PC-3 (cell line): ENCODE measurements around the gene TAS1R2. TPM values are rescaled to one million over a fixed set of nuclear protein-coding genes. Genes with fewer than 3 reads are reported as not detected.
A peak's percentile ranks its signal among the peaks of the same experiment; 100 is the strongest.

Experiments used
- ATAC-seq: fragments of 200-7000 bp; cut with Tn5 transposase; 2 replicates; pipeline ENCODE4 v1.9.1; 2020; ENCODE audit warnings: mild to moderate bottlenecking, moderate library complexity
- BruUV-seq: library from RNA; stranded (reverse); fragments of 400-500 nt; replicated peaks from 2 replicates; lab custom pipeline; 2021; lab: Mats Ljungman, UMichigan
- CTCF ChIA-PET: fragments of 300-600 bp; sonication (Branson Sonifier 250); formaldehyde crosslinking; loops from one replicate; lab custom pipeline; 2022; ENCODE audit warnings: antibody characterized with exemption; lab: Charles Lee
- POLR2A ChIA-PET: fragments of 300-600 bp; sonication (Branson Sonifier 250); formaldehyde crosslinking; loops from one replicate; lab custom pipeline; 2022; ENCODE audit warnings: antibody characterized with exemption; ENCODE audit not compliant: unreplicated experiment; lab: Charles Lee
- DNase-seq: peaks from one replicate; pipeline ENCODE4 v3.0.0-alpha.2; 2015
- H2AFZ ChIP-seq: fragments of 300-600 bp; sonication (generic); 2 replicates; pipeline ENCODE4 v1.6.0; 2016; ENCODE audit warnings: antibody characterized with exemption, low read length
- H3F3A ChIP-seq: fragments of 300-600 bp; sonication (generic); one replicate; pipeline ENCODE4 v1.6.0; 2017; ENCODE audit warnings: antibody characterized with exemption, low read length, control low read depth, mild to moderate bottlenecking; ENCODE audit not compliant: unreplicated experiment
- H3K27ac ChIP-seq: fragments of 300-600 bp; sonication (generic); 2 replicates; pipeline ENCODE4 v1.5.1; 2016; ENCODE audit warnings: mild to moderate bottlenecking, low read length
- H3K27me3 ChIP-seq: fragments of 300-600 bp; sonication (generic); 2 replicates; pipeline ENCODE4 v1.6.1; 2016; ENCODE audit warnings: low read length, mixed read lengths
- H3K36me3 ChIP-seq: fragments of 300-600 bp; sonication (generic); 2 replicates; pipeline ENCODE4 v1.6.1; 2016; ENCODE audit warnings: low read depth, mixed run types, low read length, mixed read lengths
- H3K4me1 ChIP-seq: fragments of 300-600 bp; sonication (generic); 2 replicates; pipeline ENCODE4 v1.5.1; 2016; ENCODE audit warnings: low read length; ENCODE audit not compliant: insufficient read depth
- H3K4me2 ChIP-seq: fragments of 300-600 bp; sonication (generic); 2 replicates; pipeline ENCODE4 v1.6.0; 2016; ENCODE audit warnings: low read length
- H3K4me3 ChIP-seq: fragments of 300-600 bp; sonication (generic); 2 replicates; pipeline ENCODE4 v1.5.1; 2016; ENCODE audit warnings: mild to moderate bottlenecking, low read length, mixed read lengths
- H3K79me2 ChIP-seq: fragments of 300-600 bp; sonication (generic); 2 replicates; pipeline ENCODE4 v1.6.1; 2017; ENCODE audit warnings: low read length, mixed read lengths
- H3K9ac ChIP-seq: fragments of 300-600 bp; sonication (generic); 2 replicates; pipeline ENCODE4 v1.6.0; 2016; ENCODE audit warnings: mild to moderate bottlenecking, low read length
- H3K9me2 ChIP-seq: fragments of 300-600 bp; sonication (generic); replicated peaks from 2 replicates; pipeline ENCODE4 v1.6.1; 2016; ENCODE audit warnings: mixed run types, low read length, mixed read lengths
- H3K9me3 ChIP-seq: fragments of 300-600 bp; sonication (generic); 2 replicates; pipeline ENCODE4 v1.6.1; 2016; ENCODE audit warnings: low read length, mixed read lengths
- H4K20me1 ChIP-seq: fragments of 300-600 bp; sonication (generic); 2 replicates; pipeline ENCODE4 v1.6.1; 2016; ENCODE audit warnings: low read length, mixed read lengths
- CTCF ChIP-seq: fragments of 300-600 bp; sonication (generic); conservative IDR thresholded peaks from 2 replicates; pipeline ENCODE4 v1.5.1; 2017; ENCODE audit warnings: antibody characterized with exemption, low read depth, mild to moderate bottlenecking, low read length
- EZH2 ChIP-seq: fragments of 300-600 bp; sonication (generic); IDR thresholded peaks from one replicate; pipeline ENCODE4 v1.6.1; 2017; ENCODE audit warnings: antibody characterized with exemption, mild to moderate bottlenecking, low read length; ENCODE audit not compliant: unreplicated experiment
- EZH2phosphoT487 ChIP-seq: fragments of 300-600 bp; sonication (generic); IDR thresholded peaks from 2 replicates; pipeline ENCODE4 v1.6.1; 2018; ENCODE audit warnings: mild to moderate bottlenecking, antibody characterized with exemption, low read length, borderline replicate concordance
- intact Hi-C: fragments of 100-400 bp; cut with micrococcal nuclease; formaldehyde crosslinking; loops from 2 replicates; pipeline ENCODE4 v1.9.0; 2023
- total RNA-seq: library from RNA; depleted of rRNA; stranded (reverse); fragments of >200 nt; gene quantifications from 2 replicates; pipeline ENCODE4 v1.2.3, GENCODE V29; 2014

Gene TAS1R2
- total RNA-seq, 1 experiment from 2014 or later = not detected

- Histone ChIP-seq H3K27me3 (no peaks in the 10 kb centered on the region), H4K20me1 (no peaks in the 10 kb centered on the region), H3K9ac (no peak overlapping the region), H3F3A (no peaks in the 10 kb centered on the region), H3K4me2 (no peak overlapping the region), H3K36me3 (no peaks in the 10 kb centered on the region), H3K79me2 (no peaks in the 10 kb centered on the region), H3K27ac (no peak overlapping the region), H3K9me3 (no peaks in the 10 kb centered on the region), H2AFZ (no peak overlapping the region), H3K4me3 (no peak overlapping the region), H3K4me1 (no peaks in the 10 kb centered on the region), H3K9me2 (no peaks in the 10 kb centered on the region)
- DNase-seq = no peak
- no TSS peak for BruUV-seq
- no peak for ATAC-seq
- ChIA-PET CTCF (no interaction called here), POLR2A (no interaction called here)
- TF ChIP-seq EZH2phosphoT487 = no peak
- TF ChIP-seq EZH2 = no peak
- no peak for TF ChIP-seq CTCF
- intact Hi-C loops = no loop called here
These were observed 16.8 kb upstream of the TAS1R2 start for GRCh38 chr1:18876210-18876609.

- TF ChIP-seq EZH2 (no peak), CTCF (no peak), EZH2phosphoT487 (no peak)
These were observed 16.3 kb upstream of the TAS1R2 start for GRCh38 chr1:18875796-18876128.

GRCh38 chr1:18875107-18875795, 15.8 kb upstream of the TAS1R2 start:
- Histone ChIP-seq H3K4me1 (no peaks in the 10 kb centered on the region), H3K27me3 (no peaks in the 10 kb centered on the region), H3F3A (no peaks in the 10 kb centered on the region), H3K9ac (no peak overlapping the region), H3K4me3 (no peak overlapping the region), H3K9me2 (no peaks in the 10 kb centered on the region), H3K36me3 (no peaks in the 10 kb centered on the region), H2AFZ (peak overlapping the region; percentile 48; the same call in 1 of the 2 replicates), H3K27ac (no peak overlapping the region), H3K79me2 (no peaks in the 10 kb centered on the region), H4K20me1 (no peaks in the 10 kb centered on the region), H3K9me3 (no peaks in the 10 kb centered on the region), H3K4me2 (no peak overlapping the region)
- no peak for TF ChIP-seq EZH2
- TF ChIP-seq EZH2phosphoT487 = no peak
- TF ChIP-seq CTCF = peak; percentile 83
- ChIA-PET CTCF (interaction anchor here (0.6 to 1.3 kb wide), 4 partner anchors 70 to 278 kb away, joined by 3 to 8 read pairs (median 6); no protein-coding TSS in a partner anchor), POLR2A (no interaction called here)
- DNase-seq = peak; percentile 88
- no TSS peak for BruUV-seq
- intact Hi-C loops = loop anchor here (1.0 kb wide), 1 partner anchor 278 kb away; no protein-coding TSS in a partner anchor
- ATAC-seq = peak; percentile 95

More at GRCh38 chr1:18875796-18876128, 16.3 kb upstream of the TAS1R2 start:
- H4K20me1 ChIP-seq = no peaks in the 10 kb centered on the region
- no peaks in the 10 kb centered on the region for H3K9me3 ChIP-seq
- H3F3A ChIP-seq = no peaks in the 10 kb centered on the region
- H3K9me2 ChIP-seq = no peaks in the 10 kb centered on the region
- no peaks in the 10 kb centered on the region for H3K36me3 ChIP-seq
- no peak for DNase-seq
- no peak overlapping the region for H3K9ac ChIP-seq
- intact Hi-C loops = loop anchor here (1.0 kb wide), 1 partner anchor 278 kb away; no protein-coding TSS in a partner anchor
- H3K79me2 ChIP-seq = no peaks in the 10 kb centered on the region
- H3K4me2 ChIP-seq = no peak overlapping the region
- no peaks in the 10 kb centered on the region for H3K4me1 ChIP-seq
- BruUV-seq = no TSS peak
- no peak overlapping the region for H3K27ac ChIP-seq
- ChIA-PET CTCF (interaction anchor here (0.6 to 1.3 kb wide), 4 partner anchors 70 to 279 kb away, joined by 3 to 8 read pairs (median 6); no protein-coding TSS in a partner anchor), POLR2A (no interaction called here)
- no peaks in the 10 kb centered on the region for H3K27me3 ChIP-seq
- H3K4me3 ChIP-seq = no peak overlapping the region
- ATAC-seq = no peak
- H2AFZ ChIP-seq = no peak overlapping the region
